Gastroesophageal sphincter (tissue), 4 donors: ENCODE results near the gene B3GAT1. TPM values are rescaled to one million over a fixed set of nuclear protein-coding genes. Genes with fewer than 3 reads are reported as not detected.

ENCODE experiments used
- ATAC-seq: fragments of 150-250 bp; one replicate; pipeline ENCODE4 v1.9.1; 2016; ENCODE audit warnings: mild to moderate bottlenecking, moderate library complexity
- H3K27ac ChIP-seq, 4 donors: fragments of 200-600 bp; sonication (generic) in 3 of 4; 1 replicate in 3 of 4; 2 replicates in 1 of 4; pipeline ENCODE4 v1.5.1; 2016 to 2019
- H3K27me3 ChIP-seq: fragments of 200-600 bp; sonication (generic); one replicate; pipeline ENCODE4 v1.5.1; 2019
- H3K36me3 ChIP-seq, 2 donors: fragments of 200-600 bp; sonication (generic); one replicate each; pipeline ENCODE4 v1.5.1; 2019; ENCODE audit warnings: control low read depth in 1 of 2
- H3K4me1 ChIP-seq, 3 donors: fragments of 200-600 bp; sonication (generic); 1 replicate in 2 of 3; 2 replicates in 1 of 3; pipeline ENCODE4 v1.5.1; 2016 to 2019; ENCODE audit warnings: control low read depth in 2 of 3
- H3K4me3 ChIP-seq, 2 donors: fragments of 200-600 bp; sonication (generic); one replicate each; pipeline ENCODE4 v1.5.1; 2019; ENCODE audit warnings: mild to moderate bottlenecking in 1 of 2, moderate library complexity in 1 of 2
- H3K9me3 ChIP-seq, 3 donors: fragments of 200-600 bp; sonication (generic); one replicate each; pipeline ENCODE4 v1.5.1; 2017 to 2019; ENCODE audit warnings: control low read depth in 2 of 3
- EP300 ChIP-seq: sonication (generic); formaldehyde crosslinking; IDR thresholded peaks from one replicate; pipeline ENCODE4 v1.6.1; 2017; ENCODE audit warnings: antibody characterized with exemption, mild to moderate bottlenecking
- POLR2A ChIP-seq, 2 donors: fragments of 450-650 bp; IDR thresholded peaks; one replicate each; pipeline ENCODE4 v1.6.1; 2017; ENCODE audit warnings: antibody characterized with exemption in 2 of 2, mild to moderate bottlenecking in 2 of 2, moderate library complexity in 1 of 2
- POLR2AphosphoS5 ChIP-seq: sonication (generic); formaldehyde crosslinking; IDR thresholded peaks from one replicate; pipeline ENCODE4 v1.6.1; 2017; ENCODE audit warnings: antibody characterized with exemption
- WGBS, 2 donors: methylation state at CpG; one replicate each; pipeline ENCODE4 v1.1.5; 2018; ENCODE audit warnings: low coverage in 1 of 2; 5-methylcytosine and 5-hydroxymethylcytosine counted together
- total RNA-seq, 4 donors: library from RNA; depleted of rRNA; stranded (reverse); fragments of >200 nt; gene quantifications; one replicate each; pipeline ENCODE4 v1.1.0, GENCODE V29; 2016
- TF ChIP-seq, protein P1 (sequence below), 4 experiments: fragments of 200-600 bp in 2 of 4; fragments of 450-650 bp in 2 of 4; sonication (generic) in 1 of 4; IDR thresholded peaks; one replicate each; pipeline ENCODE4 v1.5.1; 2017 to 2019; ENCODE audit warnings: antibody characterized with exemption in 4 of 4, mild to moderate bottlenecking in 2 of 4, moderate library complexity in 2 of 4

The B3GAT1 gene
- total RNA-seq, 4 donors from 2014 or later = 0.08 to 0.52 (median 0.29) TPM

DNA sequence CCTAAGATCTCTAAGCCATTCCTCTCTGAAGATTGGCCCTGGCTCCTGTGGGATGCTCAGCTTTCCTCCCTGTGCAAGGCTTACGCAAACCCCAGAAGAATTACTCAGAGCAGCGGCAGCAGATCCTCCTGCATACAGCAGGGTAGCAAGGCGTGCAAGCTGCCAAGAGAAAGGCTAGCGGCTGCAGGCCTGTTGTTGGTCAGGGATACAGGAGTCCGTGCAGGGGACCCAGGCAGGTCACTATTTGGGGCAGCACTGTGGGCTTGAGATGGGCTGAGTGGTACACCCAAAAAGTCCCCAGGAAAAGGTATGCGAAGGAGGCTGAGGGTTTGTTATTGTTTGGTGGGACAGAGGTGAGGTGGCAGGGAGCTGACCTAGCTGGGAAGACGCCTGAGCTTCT is 78.7 kb downstream of the B3GAT1 start:
- WGBS, 2 donors = 80% methylated on average over 2 of the region's 7 CpGs; no CpG with 5 or more reads in 1 of the 2 donors
- no peak overlapping the region for H3K4me3 ChIP-seq
- H3K27me3 ChIP-seq = peaks cover 15% of the 10 kb centered on the region
- TF ChIP-seq POLR2AphosphoS5 = no peak
- TF ChIP-seq, protein P1, sequence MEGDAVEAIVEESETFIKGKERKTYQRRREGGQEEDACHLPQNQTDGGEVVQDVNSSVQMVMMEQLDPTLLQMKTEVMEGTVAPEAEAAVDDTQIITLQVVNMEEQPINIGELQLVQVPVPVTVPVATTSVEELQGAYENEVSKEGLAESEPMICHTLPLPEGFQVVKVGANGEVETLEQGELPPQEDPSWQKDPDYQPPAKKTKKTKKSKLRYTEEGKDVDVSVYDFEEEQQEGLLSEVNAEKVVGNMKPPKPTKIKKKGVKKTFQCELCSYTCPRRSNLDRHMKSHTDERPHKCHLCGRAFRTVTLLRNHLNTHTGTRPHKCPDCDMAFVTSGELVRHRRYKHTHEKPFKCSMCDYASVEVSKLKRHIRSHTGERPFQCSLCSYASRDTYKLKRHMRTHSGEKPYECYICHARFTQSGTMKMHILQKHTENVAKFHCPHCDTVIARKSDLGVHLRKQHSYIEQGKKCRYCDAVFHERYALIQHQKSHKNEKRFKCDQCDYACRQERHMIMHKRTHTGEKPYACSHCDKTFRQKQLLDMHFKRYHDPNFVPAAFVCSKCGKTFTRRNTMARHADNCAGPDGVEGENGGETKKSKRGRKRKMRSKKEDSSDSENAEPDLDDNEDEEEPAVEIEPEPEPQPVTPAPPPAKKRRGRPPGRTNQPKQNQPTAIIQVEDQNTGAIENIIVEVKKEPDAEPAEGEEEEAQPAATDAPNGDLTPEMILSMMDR (IDR thresholded peaks at IDR 0.05) = no peak
- no peak for TF ChIP-seq POLR2A (IDR thresholded peaks at IDR 0.05)
- no peak for TF ChIP-seq EP300
- no peaks in the 10 kb centered on the region for H3K36me3 ChIP-seq
- peaks cover 0 to 24% (median 15%) of the 10 kb centered on the region in 3 donors for H3K4me1 ChIP-seq
- ATAC-seq = no peak
- no peaks in the 10 kb centered on the region for H3K9me3 ChIP-seq
- H3K27ac ChIP-seq = no peak overlapping the region

DNA sequence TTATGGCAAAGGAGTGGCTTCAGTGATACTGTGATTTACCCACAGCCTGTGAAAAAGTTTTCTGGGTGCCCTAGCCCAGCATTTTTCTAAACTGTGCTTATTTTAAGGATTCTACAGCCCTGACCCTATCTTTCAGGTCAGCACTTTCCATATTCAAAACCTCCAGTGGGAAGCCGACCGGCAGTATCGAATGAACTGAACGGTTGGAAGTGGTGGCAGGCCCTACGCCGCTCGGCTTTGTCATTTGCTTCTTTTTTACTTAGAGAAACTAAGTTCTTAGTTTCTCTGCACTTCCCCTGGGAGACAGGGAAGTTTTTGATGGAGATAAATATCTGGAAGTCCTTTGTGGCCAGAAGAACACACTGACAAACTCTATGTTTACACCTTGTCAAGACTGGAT is 79.3 kb downstream of the B3GAT1 start:
- WGBS, 2 donors = 37 to 46% methylated on average over 2 to 7 of the region's 7 CpGs
- Histone ChIP-seq H3K9me3 (no peaks in the 10 kb centered on the region), H3K4me3 (peak overlapping the region in 1 of 2 donors; percentile 62), H3K27ac (peak overlapping the region in 1 of 4 donors; percentile 59), H3K27me3 (peaks cover 15% of the 10 kb centered on the region), H3K4me1 (peaks cover 0 to 24% (median 15%) of the 10 kb centered on the region in 3 donors), H3K36me3 (no peaks in the 10 kb centered on the region)
- TF ChIP-seq EP300 = no peak
- TF ChIP-seq POLR2A (IDR thresholded peaks at IDR 0.05) = no peak
- TF ChIP-seq POLR2AphosphoS5 = no peak
- no peak for ATAC-seq

DNA sequence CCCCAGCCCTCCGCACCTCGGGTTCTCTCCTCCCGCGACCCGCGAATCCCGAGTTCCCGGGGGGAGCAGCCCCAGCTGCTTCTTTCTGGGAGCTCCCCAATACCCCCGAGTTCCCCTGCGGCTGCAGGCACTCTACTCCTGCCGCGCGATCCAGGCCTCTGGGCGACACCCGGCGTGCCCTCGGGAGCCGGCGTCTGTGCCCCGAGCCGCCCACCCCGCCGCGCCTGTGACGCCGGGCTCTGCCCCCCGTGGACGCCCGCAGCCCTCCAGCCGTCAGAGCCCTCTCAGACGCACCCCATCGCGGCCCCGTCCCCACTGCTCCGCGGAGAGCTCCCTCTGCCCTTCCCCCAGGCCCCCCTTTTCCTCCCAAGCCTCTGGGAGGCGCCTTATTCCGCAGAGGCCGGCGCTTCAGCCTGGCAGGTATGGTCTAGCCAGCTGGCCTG is 79.8 kb downstream of the B3GAT1 start:
- Histone ChIP-seq H3K9me3 (no peaks in the 10 kb centered on the region), H3K36me3 (no peaks in the 10 kb centered on the region), H3K4me1 (peaks cover 0 to 24% (median 15%) of the 10 kb centered on the region in 3 donors), H3K27me3 (peaks cover 15% of the 10 kb centered on the region), H3K4me3 (peak overlapping the region; percentile 29 to 62), H3K27ac (peak overlapping the region in 3 of 4 donors; percentile 14 to 59 (median 17))
- WGBS, 2 donors = 6% methylated on average over 10 of the region's 40 CpGs; no CpG with 5 or more reads in 1 of the 2 donors
- peak; percentile 37 for ATAC-seq
- no peak for TF ChIP-seq EP300
- TF ChIP-seq POLR2AphosphoS5 = no peak
- TF ChIP-seq, protein P1 (IDR thresholded peaks at IDR 0.05) = peak in 1 of 4 experiments; percentile 30
- no peak for TF ChIP-seq POLR2A (IDR thresholded peaks at IDR 0.05)

DNA sequence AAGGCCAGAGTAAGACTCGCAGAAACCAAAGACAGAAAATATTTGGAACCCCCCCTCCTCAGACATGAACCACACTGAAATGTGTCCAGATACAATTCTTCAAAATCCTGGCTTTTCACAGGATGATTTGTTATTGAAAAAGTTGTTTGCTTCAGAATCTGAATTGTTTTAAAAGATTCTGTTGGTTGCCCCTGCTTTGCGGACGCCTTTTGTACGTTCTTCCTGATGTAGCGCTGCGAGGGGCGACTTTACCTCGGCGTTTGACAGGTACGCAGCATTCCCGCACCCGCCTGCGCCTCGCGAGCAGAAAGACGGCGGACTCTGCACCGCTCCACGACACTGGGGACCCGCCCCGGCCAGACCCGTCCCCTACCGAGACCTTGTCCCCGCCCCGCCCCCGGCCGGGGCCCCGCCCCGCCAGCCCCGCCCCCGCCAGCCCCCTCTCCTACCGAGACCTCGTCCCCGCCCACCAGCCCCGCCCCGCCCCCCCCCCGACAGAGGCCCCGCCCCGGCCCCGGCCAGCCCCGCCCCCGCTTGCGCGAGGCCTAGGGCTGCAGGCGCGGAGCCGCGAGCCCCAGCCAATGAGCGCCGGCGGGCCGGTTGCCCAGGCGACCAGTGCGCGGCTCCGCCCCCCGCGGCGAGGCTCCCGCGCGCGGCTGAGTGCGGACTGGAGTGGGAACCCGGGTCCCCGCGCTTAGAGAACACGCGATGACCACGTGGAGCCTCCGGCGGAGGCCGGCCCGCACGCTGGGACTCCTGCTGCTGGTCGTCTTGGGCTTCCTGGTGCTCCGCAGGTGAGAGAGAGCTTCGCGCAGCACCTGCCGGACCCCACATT is 80.5 kb downstream of the B3GAT1 start, which contains the start of gene GLB1L2:
Gene GLB1L2 (plus strand): TSS at position 635 of the 835 bp plus-strand sequence. CDS start 74 bp downstream, at position 709.
- H3K27ac ChIP-seq = peak within 1 kb of the TSS; percentile 24 to 82 (median 70)
- peaks cover 15% of the 10 kb centered on the region for H3K27me3 ChIP-seq
- H3K36me3 ChIP-seq = no peaks in the 10 kb centered on the region
- no peaks in the 10 kb centered on the region for H3K9me3 ChIP-seq
- peak; percentile 95 for ATAC-seq
- WGBS, 2 donors = 0 to 5% methylated on average over 9 to 20 of the region's 80 CpGs
- peaks cover 0 to 24% (median 15%) of the 10 kb centered on the region in 3 donors for H3K4me1 ChIP-seq
- peak within 1 kb of the TSS; percentile 32 to 62 for H3K4me3 ChIP-seq
- TF ChIP-seq POLR2A (IDR thresholded peaks at IDR 0.05) = no peak
- peak; percentile 18 for TF ChIP-seq POLR2AphosphoS5
- TF ChIP-seq EP300 = no peak
- TF ChIP-seq, protein P1 (IDR thresholded peaks at IDR 0.05) = no peak

DNA sequence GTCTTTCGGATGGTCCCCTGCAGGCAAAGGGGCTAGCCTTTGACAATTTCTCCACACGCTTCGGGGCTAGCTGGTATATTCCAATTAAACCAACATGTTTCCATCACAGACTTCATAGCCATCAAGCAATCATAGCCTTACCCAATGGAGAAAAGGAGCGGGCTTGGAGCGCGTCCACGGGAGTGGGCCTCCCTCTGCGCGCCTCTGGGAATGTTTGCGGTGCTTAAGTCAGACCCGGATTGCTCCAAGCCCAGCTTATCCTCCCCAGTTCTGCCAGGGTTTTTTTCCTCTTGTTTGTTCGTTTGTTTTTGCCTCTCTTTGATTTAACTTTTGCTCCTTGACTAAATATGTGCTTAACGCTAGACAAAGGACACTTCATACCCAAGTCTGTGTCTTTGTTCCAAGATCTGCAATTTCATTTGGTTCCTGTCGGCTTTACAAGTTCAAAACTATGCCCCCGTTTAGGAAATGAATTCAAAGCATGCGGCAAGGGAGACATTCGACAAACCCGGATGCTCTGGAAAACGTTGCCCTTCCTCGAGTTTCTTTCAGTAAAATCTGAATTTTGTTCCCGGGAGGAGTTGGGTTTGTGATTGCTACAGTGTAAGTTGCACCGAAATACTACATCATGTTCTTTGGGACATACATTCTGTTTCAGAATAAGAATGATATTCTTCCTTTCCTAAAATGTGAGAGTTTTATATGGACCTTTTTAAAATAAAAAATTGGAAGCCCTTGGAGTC is 81.3 kb downstream of the B3GAT1 start:
- peak overlapping the region; percentile 24 to 82 (median 70) for H3K27ac ChIP-seq
- H3K4me1 ChIP-seq = peaks cover 0 to 24% (median 15%) of the 10 kb centered on the region in 3 donors
- 22 to 29% methylated on average over 9 to 20 of the region's 22 CpGs for WGBS, 2 donors
- no peaks in the 10 kb centered on the region for H3K9me3 ChIP-seq
- TF ChIP-seq POLR2A (IDR thresholded peaks at IDR 0.05) (no peak), POLR2AphosphoS5 (no peak), EP300 (no peak)
- TF ChIP-seq, protein P1 (IDR thresholded peaks at IDR 0.05) = no peak
- H3K36me3 ChIP-seq = no peaks in the 10 kb centered on the region
- no peak for ATAC-seq
- peak overlapping the region; percentile 32 to 62 for H3K4me3 ChIP-seq
- peaks cover 15% of the 10 kb centered on the region for H3K27me3 ChIP-seq
